LNCaP clone FGC (cell line): ENCODE results near the gene HMGN4.

ENCODE experiments used
- DNase-seq: peaks from one replicate; pipeline ENCODE4 v3.0.0-alpha.2; 2011; ENCODE audit warnings: low read depth
- H3K4me3 ChIP-seq: 2 replicates; pipeline ENCODE4 v1.5.1; 2011; ENCODE audit warnings: mild to moderate bottlenecking, low read depth, low read length, control low read depth
- TF ChIP-seq, protein P1 (sequence below): IDR thresholded peaks from 2 replicates; pipeline ENCODE4 v1.5.1; 2012; ENCODE audit warnings: mild to moderate bottlenecking; ENCODE audit not compliant: control insufficient read depth, insufficient read depth; ENCODE audit errors: extremely low read depth

HMGN4 gene

DNA sequence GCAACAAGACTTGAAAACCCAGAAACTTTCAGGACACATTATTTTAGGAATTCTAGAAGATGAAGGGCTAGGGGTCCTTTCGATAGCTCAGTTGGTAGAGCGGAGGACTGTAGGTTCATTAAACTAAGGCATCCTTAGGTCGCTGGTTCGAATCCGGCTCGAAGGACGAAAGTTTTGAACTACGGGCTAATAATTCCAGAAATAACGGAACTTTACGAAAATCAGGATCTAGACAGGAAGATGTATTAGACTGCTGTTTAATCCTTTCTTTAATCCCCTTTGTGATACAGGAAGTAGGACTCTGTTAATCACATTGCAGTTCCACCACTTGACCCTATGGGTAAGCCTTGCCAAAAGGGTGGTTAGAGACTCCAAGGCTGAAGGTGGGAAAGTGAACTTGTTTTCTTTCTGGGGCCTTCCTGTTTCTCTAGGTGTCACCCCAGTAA is 37.4 kb downstream of the HMGN4 start:
- H3K4me3 ChIP-seq = no peak overlapping the region
- no peak for DNase-seq

DNA sequence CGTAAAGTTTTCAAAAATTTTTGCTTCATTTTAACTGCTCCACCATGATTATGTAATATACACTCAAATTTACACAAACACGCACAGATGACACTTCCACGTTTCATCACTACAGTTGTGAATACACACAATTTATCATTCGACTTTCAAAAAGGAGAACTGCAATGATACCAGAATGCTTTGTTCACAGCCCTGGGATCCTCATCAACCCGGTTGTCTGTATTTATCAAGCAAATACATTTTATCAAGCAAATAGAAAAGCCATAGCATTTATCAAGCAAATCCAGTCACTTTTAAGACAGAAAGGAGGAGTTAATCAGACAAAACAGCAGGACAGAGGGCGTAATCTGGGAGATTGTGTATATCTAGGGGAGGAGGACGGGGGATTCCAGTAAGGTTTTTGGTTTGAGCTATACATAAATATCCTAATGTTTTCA is 38.3 kb downstream of the HMGN4 start:
- no peak overlapping the region for H3K4me3 ChIP-seq
- no peak for DNase-seq
- TF ChIP-seq, protein P1, sequence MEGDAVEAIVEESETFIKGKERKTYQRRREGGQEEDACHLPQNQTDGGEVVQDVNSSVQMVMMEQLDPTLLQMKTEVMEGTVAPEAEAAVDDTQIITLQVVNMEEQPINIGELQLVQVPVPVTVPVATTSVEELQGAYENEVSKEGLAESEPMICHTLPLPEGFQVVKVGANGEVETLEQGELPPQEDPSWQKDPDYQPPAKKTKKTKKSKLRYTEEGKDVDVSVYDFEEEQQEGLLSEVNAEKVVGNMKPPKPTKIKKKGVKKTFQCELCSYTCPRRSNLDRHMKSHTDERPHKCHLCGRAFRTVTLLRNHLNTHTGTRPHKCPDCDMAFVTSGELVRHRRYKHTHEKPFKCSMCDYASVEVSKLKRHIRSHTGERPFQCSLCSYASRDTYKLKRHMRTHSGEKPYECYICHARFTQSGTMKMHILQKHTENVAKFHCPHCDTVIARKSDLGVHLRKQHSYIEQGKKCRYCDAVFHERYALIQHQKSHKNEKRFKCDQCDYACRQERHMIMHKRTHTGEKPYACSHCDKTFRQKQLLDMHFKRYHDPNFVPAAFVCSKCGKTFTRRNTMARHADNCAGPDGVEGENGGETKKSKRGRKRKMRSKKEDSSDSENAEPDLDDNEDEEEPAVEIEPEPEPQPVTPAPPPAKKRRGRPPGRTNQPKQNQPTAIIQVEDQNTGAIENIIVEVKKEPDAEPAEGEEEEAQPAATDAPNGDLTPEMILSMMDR = no peak

More for the DNA sequence above, 37.4 kb downstream of the HMGN4 start:
- TF ChIP-seq, protein P1 = no peak

DNA sequence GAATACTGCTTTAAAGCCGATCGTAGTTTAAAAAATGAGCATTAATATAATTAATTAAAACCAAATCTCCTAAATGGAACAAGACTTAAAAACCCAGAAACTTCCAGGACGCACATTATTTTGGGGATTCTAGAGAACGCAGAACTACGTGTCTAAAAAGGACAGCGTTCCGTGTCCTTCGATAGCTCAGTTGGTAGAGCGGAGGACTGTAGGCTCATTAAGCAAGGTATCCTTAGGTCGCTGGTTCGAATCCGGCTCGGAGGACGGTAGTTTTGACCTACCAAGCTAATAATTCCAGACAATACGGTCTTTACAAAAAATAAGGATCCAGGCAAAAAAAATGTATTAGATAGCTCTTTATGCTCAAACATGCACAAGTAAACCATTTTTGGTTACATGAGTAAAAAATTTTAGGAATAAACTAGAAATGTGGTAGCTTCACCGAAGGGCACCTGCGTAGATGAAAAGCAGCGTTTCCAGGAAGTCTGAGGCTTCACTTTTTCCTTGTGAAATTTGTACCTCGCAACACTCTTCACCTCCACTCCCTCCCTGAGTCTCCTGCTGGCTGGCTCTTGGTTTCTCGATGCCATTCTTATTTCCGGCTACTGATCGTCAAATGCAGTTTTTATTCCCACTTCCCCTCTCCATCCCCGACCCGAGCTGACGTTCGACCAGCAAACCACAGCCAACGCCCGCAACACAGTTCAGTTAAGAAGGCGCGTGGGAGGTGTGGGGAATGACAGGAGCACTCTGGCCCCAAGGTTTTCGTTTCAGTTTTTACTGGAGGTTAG is 39.0 kb downstream of the HMGN4 start:
- H3K4me3 ChIP-seq = no peak overlapping the region
- DNase-seq = no peak
- TF ChIP-seq, protein P1 = no peak

DNA sequence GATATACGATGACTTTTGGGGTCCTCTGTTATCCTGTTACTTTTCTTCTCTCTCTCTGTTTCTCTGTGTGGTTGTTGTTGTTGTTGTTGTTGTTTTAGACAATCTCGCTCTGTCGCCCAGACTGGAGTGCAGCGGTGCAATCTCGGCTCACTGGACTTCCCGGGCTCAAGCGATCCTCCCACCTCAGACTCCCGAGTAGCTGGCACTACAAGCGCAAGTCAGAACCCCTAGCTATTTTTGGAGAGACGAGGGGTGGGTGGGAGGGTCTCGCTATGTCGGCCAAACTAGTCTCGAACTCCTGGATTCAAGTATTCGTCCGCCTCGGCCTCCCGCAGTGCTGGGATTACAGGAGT is 39.5 kb downstream of the HMGN4 start:
- TF ChIP-seq, protein P1 = no peak
- no peak overlapping the region for H3K4me3 ChIP-seq
- DNase-seq = no peak

DNA sequence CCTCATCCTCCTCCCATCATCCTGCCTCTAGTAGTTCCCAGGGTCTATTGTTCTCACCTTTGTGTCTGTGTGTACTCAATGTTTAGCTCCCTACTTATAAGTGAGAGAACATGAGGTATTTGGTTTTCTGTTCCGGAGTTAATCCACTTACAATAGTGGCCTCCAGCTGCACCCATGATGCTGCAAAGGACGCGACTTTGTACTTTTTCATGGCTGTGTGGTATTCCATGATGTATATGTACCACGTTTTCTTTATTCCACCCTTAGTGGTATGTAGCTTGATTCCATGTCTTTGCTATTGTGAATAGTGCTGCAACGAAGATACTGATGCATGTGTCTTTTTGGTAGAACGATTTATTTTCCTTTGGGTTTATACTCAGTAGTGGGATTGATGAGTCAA is 40.1 kb downstream of the HMGN4 start:
- H3K4me3 ChIP-seq = no peak overlapping the region
- TF ChIP-seq, protein P1 = no peak
- DNase-seq = no peak

DNA sequence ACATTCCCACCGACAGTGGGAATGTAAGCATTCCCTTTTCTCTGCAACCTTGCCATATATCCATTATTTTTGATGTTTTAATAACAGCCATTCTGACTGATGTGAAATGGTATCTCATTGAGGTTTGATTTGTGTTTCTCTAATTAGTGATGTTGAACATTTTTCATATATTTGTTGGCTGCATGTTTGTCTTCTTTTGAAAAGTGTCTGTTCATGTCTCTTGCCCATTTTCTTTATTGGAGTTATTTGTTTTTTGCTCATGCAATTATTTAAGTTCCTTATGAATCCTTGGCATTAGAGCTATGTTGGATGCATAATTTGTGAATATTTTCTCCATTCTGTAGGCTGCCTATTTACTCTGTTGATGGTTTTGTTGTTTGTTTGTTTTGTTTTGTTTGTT is 40.6 kb downstream of the HMGN4 start:
- no peak for DNase-seq
- TF ChIP-seq, protein P1 = no peak

More for the DNA sequence above, 40.6 kb downstream of the HMGN4 start:
- H3K4me3 ChIP-seq = no peak overlapping the region
